GM19023 (cell line): ENCODE results near the gene SLC25A41.

Source experiments
- ATAC-seq: cut with Tn5 transposase; IDR thresholded peaks from one replicate; pipeline ENCODE4 v1.9.1; 2021; ENCODE audit warnings: mild to moderate bottlenecking, moderate library complexity; ENCODE audit not compliant: unreplicated experiment

SLC25A41 gene

GRCh38 chr19:6376512-6377190 is 56.9 kb downstream of the SLC25A41 start:
- ATAC-seq, result no peak
